ENCODE measurements around the gene NRL.
A peak's percentile ranks its signal among the peaks of the same experiment; 100 is the strongest.

The NRL gene

DNA sequence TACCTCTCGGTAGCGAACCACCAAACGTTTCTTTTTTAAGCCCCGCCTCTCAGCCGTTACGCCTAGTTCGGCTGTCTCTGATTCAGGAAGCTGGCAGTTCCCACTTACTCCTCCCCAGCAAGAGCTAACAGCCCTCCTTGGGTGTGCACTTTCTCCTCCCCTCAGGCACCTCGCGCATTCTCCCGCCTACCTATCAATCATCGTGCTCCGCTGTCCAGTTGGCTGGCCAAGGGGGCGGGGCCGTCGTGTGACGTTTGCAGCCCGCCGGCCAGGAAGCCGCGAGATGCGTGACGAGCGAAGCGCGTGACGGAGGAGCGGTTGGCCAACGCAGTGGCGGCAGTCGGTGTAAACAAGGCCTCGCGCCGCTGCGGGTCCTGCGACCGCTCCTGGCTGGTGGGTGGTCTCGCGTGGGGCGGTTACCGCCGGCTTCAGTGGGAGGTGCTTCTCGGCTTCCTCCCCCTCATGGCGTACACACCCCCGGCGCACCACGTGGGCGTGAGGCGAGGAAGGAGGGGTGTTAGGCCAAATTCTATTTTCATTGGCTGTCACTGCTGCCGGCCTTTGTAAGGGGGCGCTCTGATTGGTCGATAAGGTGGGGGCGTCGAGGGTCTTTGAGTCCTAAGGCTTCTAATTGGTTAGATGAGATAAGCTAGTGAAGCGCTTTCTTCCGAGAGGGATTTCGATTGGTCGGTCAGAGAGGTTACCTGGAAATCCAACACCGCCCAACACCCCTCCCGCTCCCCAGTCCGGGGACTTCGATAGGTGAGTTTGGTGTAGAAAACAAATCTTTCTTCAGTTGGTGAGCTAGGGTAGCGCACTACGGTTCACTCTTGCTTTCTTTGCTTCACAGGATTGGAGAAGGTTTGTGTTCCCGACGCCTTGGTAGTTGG, at the start of gene NRL, which contains the start of gene DCAF11:
TSS of gene NRL (minus strand) at position 418 of the 890 bp plus-strand sequence. CDS start 32,101 bp downstream, outside the sequence.
TSS of gene DCAF11 (plus strand) at position 246 of the 890 bp plus-strand sequence. CDS start 818 bp downstream, outside the sequence.
- DNase-seq (ENCODE audit: low read depth in 2 of 2), result peak; percentile 96 to 97

DNA sequence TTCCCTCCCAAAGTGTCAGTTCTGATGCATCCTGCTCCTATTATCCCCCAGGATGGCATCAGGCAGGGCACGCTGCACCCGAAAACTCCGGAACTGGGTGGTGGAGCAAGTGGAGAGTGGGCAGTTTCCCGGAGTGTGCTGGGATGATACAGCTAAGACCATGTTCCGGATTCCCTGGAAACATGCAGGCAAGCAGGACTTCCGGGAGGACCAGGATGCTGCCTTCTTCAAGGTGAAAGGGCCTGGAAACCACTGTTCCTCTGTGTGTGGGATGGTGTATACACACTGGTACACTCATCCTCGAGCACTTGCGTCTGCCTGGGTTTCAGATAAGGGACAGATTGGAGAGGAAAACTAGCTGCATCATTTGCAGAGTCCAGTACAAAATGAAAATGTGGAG, 47.3 kb upstream of the NRL start:
- no peak for DNase-seq (ENCODE audit: low read depth in 2 of 2)

DNA sequence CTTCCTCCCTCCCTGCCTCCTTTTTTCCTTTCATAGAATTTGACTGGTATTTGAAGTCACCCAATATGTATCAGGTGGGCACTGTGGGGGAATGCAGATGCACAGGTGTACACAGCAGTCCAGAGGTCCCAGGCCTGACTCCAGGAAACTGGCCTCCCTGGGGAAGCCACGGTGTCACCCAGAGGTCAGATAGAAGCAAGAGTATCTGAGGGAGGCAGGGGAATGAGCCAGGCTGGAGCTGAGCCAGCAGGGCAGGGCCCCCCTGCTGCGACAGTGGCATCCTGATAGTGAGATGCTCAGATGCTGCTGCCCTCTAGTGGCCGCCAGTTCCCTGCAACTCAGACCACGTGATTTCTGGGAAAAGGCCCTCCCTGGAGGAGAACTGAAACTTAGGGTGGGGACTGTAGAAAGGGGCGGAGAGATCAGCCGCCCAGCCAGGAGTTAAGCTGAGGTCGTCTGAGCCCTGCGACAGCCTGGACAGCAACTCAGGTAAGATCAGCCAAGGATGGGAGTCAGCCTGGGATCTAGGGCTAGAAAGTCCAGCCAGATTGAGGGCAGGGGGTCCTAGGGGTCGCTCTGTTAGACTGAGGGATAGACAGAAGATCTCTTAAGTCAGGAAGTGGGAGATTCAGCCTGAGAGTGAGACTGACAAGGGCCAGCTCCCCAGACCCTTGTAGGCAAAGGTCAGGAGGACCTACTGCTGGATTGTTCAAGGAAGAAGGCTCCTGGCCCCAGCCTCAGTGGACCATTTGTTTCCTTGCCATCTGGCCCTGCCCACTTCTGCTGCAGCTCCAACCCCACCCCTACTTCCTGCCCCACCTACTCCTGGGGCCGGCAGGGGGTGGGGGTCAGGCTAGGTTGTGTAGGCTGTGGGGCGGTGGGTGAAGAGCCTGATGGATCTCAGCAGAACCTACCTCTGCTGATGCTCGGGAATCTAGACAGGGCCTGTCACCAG, 46.4 kb upstream of the NRL start, which contains the start of gene IRF9:
TSS of gene IRF9 (plus strand) at position 416 of the 955 bp plus-strand sequence. CDS start 880 bp downstream, outside the sequence.
- DNase-seq (ENCODE audit: low read depth in 2 of 2), result peak; percentile 90 to 93

DNA sequence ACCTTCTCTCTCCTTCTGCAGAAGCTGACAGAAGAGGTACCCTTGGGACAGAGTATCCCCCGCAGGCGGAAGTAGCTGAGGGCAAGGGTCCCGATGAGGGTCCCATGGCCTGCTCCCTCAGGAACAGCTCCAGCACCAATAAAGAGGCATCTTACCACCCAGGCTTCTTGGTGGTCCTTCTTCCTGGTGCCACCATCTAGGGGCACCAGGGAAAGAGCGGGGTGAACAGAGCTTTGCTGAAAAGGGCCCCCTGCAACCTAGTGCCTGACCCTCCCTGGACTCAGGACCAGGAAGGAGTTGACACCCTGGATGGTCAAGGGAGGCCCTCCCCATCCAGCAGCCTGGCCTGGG, 45.7 kb upstream of the NRL start:
- DNase-seq (ENCODE audit: low read depth in 2 of 2), result no peak

DNA sequence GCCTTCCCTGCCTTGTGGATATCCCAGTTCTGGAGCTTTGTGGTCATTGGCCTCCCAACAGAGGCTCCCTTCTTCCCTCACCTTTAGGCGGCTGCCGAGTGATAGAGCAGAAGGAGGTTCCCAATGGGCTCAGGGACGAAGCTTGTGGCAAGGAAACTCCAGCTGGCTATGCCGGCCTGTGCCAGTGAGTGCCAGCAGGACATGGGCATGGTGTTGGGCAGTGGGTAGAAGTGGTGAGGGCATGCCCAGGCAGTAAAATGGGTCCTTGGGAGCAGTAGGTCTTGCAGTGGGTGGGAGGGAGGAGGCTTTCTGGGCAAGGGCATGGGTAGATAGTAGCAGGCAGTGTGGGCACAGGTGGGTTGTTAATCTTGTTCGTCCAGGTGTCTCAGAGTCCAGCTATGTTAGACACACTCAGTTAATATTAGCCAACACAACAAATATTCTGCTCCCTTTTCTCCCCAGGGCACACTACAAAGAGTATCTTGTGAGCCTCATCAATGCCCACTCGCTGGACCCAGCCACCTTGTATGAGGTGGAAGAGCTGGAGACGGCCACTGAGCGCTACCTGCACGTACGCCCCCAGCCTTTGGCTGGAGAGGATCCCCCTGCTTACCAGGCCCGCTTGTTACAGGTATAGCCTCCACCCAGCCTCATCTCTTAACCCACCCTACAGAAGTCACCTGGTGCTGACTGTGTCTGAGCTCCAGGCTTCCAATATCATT, 45.2 kb upstream of the NRL start:
- no peak for DNase-seq (ENCODE audit: low read depth in 2 of 2)

DNA sequence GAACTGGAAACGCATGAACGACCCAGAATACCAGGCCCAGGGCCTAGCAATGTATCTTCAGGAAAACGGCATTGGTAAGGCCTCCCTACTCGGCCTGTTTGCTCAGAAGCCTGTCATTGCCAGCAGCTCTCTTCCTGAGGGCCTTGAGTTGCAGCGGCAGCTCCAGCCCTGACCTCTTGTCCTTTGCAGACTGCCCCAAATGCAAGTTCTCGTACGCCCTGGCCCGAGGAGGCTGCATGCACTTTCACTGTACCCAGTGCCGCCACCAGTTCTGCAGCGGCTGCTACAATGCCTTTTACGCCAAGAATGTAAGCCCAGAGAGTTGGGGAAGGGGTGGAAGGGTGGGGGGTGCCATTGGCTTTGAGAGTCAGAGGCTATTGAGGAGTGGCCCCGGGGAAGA, 42.6 kb upstream of the NRL start:
- no peak for DNase-seq (ENCODE audit: low read depth in 2 of 2)

DNA sequence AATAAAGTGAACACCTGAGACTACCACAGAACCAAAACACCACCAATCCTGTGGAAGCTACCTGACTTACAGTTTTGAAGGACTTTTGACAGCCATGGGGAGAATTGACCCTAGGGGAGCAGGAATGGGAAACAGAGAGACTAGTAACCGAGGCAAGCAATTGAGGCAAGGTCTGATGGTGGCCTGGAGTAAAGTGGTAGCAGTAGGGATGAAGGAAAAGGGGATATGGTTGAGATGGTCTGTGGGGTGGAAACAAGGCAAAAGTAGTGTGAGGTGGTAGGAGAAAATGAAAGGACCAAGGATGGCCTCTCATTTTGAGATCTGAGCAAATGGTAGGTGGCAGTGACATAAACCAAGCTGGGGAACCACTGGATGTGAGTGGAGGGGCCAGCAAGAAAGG, 42.1 kb upstream of the NRL start:
- DNase-seq (ENCODE audit: low read depth in 2 of 2), result no peak

DNA sequence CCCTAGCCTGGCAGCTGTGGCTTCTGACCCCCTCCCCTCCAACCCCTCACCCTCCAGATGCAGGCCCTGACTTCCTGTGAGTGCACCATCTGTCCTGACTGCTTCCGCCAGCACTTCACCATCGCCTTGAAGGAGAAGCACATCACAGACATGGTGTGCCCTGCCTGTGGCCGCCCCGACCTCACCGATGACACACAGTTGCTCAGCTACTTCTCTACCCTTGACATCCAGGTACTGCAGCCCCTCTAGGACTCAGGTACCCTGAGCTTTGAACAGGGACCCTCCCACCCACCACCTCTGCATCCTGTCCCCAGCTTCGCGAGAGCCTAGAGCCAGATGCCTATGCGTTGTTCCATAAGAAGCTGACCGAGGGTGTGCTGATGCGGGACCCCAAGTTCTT, 40.4 kb upstream of the NRL start:
- no peak for DNase-seq (ENCODE audit: low read depth in 2 of 2)

DNA sequence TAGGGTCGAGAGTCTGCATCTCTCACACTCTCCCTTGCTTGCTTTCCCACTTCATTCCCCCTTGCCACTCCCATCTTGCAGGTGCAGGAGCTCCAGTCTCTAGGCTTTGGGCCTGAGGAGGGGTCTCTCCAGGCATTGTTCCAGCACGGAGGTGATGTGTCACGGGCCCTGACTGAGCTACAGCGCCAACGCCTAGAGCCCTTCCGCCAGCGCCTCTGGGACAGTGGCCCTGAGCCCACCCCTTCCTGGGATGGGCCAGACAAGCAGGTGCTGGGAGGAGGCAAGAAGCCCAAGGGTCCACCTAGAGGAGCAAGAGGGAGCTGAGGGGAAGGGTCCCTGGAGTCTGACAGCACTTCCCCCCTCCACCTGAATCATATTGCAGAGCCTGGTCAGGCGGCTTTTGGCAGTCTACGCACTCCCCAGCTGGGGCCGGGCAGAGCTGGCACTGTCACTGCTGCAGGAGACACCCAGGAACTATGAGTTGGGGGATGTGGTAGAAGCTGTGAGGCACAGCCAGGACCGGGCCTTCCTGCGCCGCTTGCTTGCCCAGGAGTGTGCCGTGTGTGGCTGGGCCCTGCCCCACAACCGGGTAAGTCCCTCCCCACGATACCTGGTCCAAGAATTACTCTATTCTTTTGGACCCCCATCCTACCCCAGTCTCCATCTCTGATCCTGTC, 36.8 kb upstream of the NRL start:
- no peak for DNase-seq (ENCODE audit: low read depth in 2 of 2)

DNA sequence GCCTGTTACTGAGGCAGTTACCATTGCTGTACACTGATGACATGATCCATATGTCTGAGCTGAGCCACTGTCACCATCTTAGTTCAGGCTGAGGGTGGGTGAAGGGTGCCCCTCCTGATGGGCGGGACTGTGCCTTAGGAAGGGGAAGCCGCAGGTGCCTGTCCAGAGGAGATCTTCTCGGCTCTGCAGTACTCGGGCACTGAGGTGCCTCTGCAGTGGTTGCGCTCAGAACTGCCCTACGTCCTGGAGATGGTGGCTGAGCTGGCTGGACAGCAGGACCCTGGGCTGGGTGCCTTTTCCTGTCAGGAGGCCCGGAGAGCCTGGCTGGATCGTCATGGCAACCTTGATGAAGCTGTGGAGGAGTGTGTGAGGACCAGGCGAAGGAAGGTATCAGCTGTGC, 36.2 kb upstream of the NRL start:
- DNase-seq (ENCODE audit: low read depth in 2 of 2), result no peak

DNA sequence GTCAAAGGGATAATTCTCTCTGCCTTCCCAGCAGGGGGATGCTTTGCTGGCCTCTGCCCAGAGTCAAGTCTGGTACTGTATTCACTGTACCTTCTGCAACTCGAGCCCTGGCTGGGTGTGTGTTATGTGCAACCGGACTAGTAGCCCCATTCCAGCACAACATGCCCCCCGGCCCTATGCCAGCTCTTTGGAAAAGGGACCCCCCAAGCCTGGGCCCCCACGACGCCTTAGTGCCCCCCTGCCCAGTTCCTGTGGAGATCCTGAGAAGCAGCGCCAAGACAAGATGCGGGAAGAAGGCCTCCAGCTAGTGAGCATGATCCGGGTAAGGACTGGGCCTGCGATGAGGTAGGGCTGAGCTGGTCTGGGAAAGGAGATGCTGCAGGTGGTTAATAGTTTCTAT, 35.8 kb upstream of the NRL start:
- no peak for DNase-seq (ENCODE audit: low read depth in 2 of 2)

DNA sequence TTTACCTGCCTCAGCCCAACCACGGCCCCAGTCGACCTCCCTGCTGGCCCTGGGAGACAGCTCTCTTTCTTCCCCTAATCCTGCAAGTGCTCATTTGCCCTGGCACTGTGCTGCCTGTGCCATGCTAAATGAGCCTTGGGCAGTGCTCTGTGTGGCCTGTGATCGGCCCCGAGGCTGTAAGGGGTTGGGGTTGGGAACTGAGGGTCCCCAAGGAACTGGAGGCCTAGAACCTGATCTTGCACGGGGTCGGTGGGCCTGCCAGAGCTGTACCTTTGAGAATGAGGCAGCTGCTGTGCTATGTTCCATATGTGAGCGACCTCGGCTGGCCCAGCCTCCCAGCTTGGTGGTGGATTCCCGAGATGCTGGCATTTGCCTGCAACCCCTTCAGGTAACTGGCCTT, 35.3 kb upstream of the NRL start:
- no peak for DNase-seq (ENCODE audit: low read depth in 2 of 2)

DNA sequence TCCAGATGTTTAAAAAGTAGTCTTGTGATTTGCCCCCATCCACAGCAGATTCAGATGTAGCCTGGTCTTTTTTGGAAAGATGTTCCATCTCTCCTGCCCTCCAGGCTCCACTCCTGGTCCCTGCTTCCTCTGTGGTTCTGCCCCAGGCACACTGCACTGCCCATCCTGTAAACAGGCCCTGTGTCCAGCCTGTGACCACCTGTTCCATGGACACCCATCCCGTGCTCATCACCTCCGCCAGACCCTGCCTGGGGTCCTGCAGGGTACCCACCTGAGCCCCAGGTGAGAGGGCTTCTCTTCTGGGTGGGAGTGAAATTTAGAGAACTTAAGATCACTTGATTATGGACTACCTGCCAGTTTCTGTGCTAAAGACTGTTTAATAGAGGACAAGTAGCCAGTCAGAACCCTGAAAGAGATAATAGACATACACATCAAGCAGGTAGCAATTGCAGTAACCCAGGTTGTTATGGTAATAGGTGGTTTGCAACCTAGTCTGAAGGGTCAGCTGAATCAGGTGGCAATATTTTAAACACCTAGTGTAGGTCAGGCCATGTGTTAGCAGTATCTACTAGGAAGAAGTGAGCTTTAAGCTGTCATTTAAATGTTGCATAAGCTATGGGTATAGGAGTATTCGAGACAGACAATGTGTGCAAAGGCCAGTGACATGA, 34.7 kb upstream of the NRL start:
- no peak for DNase-seq (ENCODE audit: low read depth in 2 of 2)

DNA sequence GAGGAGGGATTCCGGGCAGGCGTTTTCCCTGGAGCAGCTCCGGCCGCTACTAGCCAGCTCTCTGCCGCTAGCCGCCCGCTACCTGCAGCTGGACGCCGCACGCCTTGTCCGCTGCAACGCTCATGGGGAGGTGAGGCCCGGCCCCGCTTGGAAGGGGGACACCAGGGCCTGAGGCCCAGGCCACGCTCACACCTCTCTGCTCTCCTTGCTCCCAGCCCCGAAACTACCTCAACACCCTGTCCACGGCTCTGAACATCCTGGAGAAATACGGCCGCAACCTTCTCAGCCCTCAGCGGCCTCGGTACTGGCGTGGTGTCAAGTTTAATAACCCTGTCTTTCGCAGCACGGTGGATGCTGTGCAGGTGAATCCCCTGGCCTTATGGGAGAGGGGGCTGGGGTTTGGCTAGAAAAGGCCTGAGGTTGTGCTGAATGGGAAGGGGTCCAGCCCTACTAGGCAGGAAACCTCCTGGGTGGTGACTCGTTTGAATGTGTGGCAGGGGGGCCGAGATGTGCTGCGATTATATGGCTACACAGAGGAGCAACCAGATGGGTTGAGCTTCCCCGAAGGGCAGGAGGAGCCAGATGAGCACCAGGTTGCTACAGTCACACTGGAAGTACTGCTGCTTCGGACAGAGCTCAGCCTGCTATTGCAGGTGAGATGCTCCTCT, 33.1 kb upstream of the NRL start:
- DNase-seq (ENCODE audit: low read depth in 2 of 2), result no peak

DNA sequence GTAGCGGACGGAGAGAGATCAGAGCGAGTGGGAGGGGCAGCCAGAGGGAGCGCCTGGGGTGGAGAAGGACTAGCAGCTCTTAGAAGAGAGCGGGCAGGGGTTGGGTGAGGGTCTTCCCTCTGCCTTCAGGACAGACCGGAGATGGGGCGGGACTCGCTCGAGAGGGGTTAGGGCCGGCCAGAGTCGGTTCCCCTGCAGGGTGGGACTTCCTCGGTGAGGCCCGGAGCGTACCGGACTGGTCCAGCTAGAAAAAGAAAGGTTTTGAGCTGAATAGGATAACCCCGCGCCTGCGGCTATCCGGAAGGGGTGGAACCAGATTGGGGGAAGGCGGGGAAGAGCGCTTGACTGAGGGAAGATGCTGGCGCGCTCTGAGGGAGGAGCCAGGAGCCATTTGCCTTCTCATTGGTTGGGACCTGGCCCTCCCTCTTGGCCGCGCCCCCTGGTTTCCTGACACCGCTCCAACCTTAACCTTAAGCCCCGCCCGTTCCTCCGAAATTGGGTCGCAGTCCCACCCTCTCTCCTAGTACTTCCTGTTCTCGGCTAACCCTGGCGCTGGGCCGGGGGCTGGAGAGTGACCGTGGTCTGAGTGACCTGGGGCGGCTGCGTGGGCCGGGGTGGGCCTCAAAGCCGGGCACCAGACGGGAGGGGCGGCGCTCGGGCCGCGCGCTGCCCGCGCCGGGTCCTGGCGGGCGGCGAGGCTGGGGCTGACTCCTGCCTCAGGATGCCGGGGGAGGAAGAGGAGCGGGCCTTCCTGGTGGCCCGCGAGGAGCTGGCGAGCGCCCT, 32.4 kb upstream of the NRL start, which contains the start of gene RNF31:
TSS of gene RNF31 (plus strand) at position 521 of the 783 bp plus-strand sequence. CDS start at position 722, 201 bp downstream.
- DNase-seq (ENCODE audit: low read depth in 2 of 2), result peak; percentile 97

DNA sequence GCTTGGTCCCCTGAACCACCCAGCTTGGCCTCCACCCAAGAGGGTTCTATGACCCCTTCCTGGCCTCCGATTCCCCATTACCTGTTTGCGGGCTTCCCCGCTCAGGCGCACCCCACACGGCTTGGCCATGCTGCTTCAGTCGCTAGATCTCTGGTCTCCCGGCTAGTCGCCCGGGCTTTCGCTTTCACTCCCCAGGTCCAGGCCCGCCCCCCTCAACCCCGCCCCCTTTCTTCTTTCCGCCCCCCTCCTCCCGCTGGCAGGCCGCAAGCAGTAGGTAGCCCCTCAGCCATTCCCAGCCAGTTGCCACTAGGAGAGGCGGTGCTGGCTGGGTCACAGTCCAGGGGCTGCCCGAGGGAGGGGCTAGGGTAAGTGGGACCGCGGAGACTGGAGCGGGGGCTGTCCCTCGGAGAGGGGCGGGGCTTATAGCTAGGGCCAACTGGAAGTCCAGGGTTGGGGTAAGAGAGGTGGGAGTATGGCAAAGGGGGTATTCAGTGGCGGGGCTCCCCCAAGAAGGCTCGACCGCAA, 31.8 kb upstream of the NRL start, which contains the start of gene PSME2:
TSS of gene PSME2 (minus strand) at position 158 of the 525 bp plus-strand sequence. CDS start at position 129, 29 bp downstream.
- DNase-seq (ENCODE audit: low read depth in 2 of 2), result peak; percentile 93 to 95

DNA sequence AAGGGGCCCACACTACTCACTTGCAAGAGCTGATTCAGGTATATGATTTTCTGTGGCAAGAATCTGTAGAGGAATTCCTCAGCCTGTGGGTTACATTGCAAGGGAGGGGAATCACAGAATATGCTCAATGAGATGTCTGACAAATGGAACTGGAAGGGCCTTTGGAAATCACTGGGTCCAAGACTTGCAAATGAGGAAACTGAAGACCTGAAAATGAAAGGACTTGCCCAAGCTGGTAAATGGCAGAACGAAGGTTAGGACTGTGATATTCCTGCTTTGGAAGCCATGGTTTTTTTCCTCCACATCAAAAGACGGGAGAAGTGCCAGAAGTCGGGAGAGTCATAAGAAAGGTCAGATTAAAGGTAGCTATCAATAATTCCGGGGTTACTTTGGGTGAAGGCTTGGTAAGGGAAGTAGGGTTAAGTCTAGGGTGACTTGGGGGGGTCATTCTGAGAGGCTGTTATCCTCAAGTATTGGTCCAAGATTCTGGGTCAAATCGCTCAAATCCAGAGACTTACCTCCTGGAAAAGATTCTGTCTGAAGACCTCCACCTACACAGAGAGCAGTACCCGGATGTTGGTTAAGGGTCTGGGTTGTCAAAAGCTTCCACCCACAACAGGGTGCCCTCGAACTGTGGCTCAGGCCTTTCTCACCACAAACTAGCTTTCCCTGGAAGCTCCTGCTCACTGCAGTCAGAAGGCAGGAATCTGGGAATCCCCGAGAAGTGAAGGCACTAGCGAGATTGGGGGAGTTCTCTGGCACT, 31.1 kb upstream of the NRL start:
- DNase-seq (ENCODE audit: low read depth in 2 of 2), result no peak

DNA sequence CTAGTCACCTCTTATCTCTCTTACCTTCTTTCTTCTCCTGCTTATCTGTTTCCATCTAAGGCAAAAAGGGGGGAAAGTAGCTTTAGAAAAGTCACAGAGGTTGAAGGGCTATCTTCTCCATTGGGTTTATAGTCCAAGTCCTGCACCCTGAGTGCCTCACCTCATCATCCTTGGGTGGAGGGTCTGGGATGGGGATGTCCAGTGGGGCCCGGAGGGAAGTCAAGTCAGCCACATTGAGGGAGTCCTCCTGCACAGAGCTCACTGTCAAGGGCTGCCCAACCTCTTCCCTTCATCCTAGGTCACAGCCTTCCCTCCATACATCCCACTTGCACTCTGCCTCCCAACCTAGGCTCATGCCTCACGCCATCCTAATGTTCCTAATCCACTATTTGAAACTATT, 30.5 kb upstream of the NRL start:
- no peak for DNase-seq (ENCODE audit: low read depth in 2 of 2)

All from stimulated activated CD8-positive, alpha-beta memory T cell treated with anti-CD3 and anti-CD28 coated beads, Interleukin-15, amount 100 ng/mL, for 48 hours (primary cell).